NB4 (cell line): ENCODE measurements around the gene RNF7.

ENCODE experiments used
- DNase-seq: peaks from one replicate; pipeline ENCODE4 v3.0.0; 2010; ENCODE audit warnings: low read depth
- H3K4me3 ChIP-seq: one replicate; pipeline ENCODE4 v1.5.1; 2011; ENCODE audit warnings: mild to moderate bottlenecking, low read depth, low read length, moderate library complexity
- CTCF ChIP-seq: IDR thresholded peaks from one replicate; pipeline ENCODE4 v1.5.1; 2012; ENCODE audit warnings: low read depth, low read length
- MYC ChIP-seq: IDR thresholded peaks from 2 replicates; pipeline ENCODE4 v1.6.1; 2011; ENCODE audit warnings: low read depth, low read length
- POLR2A ChIP-seq: IDR thresholded peaks from 2 replicates; pipeline ENCODE4 v1.6.1; 2011; ENCODE audit warnings: mild to moderate bottlenecking; ENCODE audit not compliant: insufficient read length; ENCODE audit errors: extremely low read depth
- TF ChIP-seq, protein P1 (sequence below): IDR thresholded peaks from 2 replicates; pipeline ENCODE4 v1.6.1; 2011; ENCODE audit warnings: low read depth, low read length

The RNF7 gene

GRCh38 chr3:141764465-141764864 is 26.4 kb downstream of the RNF7 start:
- TF ChIP-seq CTCF, result no peak
- no peak for TF ChIP-seq MYC
- no peak for TF ChIP-seq POLR2A
- TF ChIP-seq, protein P1, sequence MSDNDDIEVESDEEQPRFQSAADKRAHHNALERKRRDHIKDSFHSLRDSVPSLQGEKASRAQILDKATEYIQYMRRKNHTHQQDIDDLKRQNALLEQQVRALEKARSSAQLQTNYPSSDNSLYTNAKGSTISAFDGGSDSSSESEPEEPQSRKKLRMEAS, result no peak
- no peak overlapping the region for H3K4me3 ChIP-seq
- no peak for DNase-seq

DNA sequence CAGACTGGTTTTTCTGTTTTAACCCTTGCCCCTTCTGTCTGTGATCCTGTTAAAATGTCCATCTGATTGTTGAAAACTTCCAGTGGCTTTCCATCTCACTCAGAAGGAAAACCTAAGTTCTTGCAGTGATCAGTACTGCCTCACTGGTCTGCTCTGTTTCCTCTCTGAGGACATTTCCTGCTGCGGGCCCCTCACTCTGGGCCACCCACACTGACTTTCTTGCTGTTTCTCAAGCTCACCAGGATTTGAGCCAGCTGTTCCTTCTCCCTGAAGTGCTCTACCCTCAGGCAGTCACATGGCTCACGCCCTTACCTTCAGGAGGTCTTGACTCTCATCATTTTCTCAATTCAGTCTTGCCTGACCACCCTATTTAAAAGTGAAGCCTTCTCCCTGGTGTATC is 26.9 kb downstream of the RNF7 start:
- no peak overlapping the region for H3K4me3 ChIP-seq
- no peak for TF ChIP-seq MYC
- no peak for TF ChIP-seq POLR2A
- TF ChIP-seq, protein P1, result no peak
- TF ChIP-seq CTCF, result no peak
- DNase-seq, result peak; percentile 25

DNA sequence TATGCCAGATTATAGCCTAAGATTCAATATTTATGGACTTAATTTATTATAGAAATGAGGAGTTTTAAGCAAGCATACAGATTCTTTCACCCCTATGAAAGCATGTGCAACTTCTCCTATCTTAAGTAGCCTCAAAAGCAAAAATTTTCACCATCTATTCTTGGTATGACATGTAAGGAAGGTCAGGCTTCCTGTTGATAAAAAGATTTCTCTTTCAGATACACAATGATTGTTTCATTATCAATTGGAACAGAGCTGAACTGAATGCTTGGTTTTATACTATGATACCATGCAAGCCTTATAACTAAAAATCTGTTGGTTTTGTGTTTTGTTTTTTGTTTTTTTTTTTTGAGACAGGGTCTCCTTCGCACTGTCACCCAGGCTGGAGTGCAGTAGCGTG is 29.0 kb downstream of the RNF7 start:
- DNase-seq, result no peak
- no peak for TF ChIP-seq MYC
- no peak for TF ChIP-seq POLR2A
- TF ChIP-seq, protein P1, result no peak
- TF ChIP-seq CTCF, result no peak
- no peak overlapping the region for H3K4me3 ChIP-seq

DNA sequence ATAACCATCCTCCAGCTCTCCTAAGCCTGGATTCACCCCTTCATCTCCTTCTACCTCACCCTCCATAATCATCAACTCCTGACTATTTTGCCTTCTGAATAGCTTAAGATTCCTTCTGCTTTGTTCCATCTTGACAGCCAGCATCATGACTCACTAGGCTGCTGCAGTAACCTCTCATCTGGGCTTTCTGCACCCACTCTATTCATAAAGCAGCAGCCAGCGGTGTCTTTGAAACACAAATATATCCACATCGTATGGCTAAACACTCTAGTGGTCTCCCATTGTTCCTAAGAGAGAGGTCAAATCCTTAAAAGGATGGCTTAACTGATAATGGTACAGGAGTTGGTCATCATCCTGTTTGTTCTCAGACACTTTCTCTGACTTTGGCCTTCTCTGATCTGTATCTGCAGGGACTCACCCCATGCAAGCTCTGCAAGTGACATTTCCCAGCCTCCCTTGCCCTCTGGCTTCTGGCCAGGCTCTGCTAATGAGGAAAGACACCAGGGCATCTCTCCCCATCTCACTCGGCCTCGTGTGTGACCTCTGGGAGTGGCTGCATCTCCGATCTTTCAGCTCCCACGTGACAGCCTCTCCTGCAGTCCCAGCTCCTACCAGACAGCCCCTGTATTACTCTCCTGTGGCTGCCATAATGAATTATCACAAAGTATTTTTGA is 31.3 kb downstream of the RNF7 start:
- TF ChIP-seq POLR2A, result no peak
- no peak for DNase-seq

GRCh38 chr3:141773676-141774075 is 35.6 kb downstream of the RNF7 start:
- no peak for DNase-seq
- no peak overlapping the region for H3K4me3 ChIP-seq

More for the DNA sequence above, 31.3 kb downstream of the RNF7 start:
- no peak overlapping the region for H3K4me3 ChIP-seq

DNA sequence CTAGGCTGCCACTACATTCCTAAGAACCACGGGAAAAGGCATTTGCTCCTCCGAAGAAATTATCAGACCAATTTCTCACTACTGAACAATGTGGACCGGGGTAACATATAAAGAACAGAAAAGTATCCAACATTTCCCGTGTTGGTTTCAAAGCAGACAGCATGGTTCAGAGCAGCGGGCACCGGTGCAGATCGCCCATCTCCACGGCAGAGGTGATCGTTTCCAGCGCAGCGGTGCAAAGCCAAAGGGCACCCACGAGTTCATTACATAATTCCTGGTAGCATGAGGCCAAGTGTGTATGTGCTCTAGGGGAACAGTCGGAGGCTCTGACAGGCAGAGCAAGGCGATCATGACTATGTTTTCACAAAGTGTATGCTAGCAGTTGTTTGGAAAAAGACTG is 38.3 kb downstream of the RNF7 start:
- TF ChIP-seq, protein P1, result no peak
- TF ChIP-seq POLR2A, result no peak
- no peak for TF ChIP-seq CTCF
- no peak for TF ChIP-seq MYC
- DNase-seq, result no peak
- H3K4me3 ChIP-seq, result no peak overlapping the region

More at GRCh38 chr3:141773676-141774075, 35.6 kb downstream of the RNF7 start:
- TF ChIP-seq MYC (no peak), POLR2A (no peak), CTCF (no peak)
- TF ChIP-seq, protein P1, result no peak
